SIG-M5 (cell line): ENCODE measurements around the gene SNX24.

Experiments
- DNase-seq: peaks from one replicate; lab custom pipeline; 2025; lab: John Stamatoyannopoulos, UW

The SNX24 gene

DNA sequence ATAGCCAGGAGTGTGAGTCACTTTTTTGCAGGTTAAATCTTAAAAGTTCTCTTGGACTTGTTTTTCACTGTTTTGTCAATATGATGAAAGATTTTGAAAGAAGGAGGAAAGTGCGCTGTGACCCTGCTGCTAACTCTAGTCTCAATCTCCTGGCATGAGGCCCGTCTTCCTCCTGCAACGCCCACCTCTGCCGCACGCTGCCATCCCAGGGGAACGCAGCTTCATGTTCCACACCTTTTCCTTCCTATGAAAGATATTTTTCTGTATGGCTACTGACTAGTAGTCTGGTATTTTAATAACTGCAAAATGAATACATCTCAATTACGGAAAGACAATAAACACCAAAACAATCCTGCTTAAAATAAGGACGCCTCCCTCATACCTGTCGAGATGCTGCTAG lies 182.8 kb downstream of the SNX24 start:
- DNase-seq = no peak

DNA sequence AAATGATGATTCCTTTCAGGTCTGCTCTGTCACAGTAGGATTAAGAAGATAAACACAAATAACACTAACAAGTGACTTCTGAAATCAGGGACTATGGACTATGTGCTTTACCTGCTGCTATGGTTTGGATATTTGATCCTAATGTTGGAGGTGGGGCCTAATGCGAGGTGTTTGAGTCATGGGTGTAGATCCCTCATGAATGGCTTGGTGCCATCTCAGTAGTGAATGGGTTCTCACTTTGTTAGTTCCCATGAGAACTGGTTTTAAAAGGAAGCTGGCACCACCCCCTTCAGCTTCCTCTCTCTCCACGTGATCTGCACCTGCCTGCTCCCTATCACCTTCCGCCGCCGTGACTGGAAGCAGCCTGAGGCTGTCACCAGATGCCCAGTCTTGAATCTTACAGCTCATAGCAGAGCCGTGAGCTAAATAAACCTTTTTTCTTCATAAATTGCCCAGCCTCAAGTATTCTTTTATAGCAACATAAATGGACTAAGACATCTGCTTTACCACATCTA lies 187.8 kb downstream of the SNX24 start:
- DNase-seq = no peak

DNA sequence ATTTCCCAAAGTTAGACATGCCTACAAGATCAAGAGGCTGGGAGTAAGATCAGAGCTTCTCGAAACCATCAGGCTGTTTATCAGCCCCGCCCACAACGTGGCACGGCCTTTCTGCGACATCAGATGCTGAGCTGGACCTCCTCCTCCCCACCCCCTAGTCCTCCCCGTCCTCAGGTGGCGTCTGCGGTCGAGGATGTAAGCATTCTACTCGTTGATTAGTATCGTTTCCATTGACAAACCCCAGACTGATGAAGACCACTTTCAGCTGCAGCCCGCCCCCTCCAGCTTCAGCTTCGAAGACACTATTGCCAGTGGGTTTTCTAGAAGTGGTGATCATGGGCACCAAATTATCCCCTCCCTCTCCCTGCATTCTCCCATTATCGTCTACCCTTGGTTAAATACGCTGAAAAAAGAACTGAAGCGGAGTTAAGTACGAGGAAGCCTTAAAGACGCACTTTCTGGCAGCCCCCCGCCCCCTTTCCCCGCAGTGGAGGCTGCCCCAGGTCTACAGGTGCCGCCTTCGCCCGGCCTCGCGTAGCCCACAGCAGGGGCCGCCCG lies 190.0 kb downstream of the SNX24 start:
- DNase-seq = no peak

DNA sequence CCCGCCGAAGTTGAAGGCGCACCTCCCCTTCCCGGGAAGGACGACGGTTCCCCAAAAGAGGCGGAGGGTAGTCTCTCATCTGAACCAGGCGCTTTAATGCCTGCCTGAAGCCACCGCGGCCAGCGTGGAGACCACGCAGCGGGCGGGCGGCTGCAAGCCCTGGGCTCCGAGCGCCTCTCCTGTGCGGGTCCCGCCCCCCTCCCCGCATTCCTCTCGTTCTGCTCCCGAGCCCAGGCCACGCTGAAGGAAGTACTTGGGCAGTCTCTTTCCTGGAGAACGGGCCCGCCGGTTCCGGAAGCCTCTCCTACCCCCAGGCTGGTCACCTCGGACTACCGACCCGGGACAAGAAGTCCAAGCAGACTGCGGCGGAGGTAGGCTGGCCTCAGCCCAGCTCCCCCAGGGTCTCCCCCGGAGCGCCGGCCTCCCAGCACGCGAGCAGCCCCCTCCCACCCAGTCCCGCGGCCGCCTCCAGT lies 190.5 kb downstream of the SNX24 start:
- no peak for DNase-seq

DNA sequence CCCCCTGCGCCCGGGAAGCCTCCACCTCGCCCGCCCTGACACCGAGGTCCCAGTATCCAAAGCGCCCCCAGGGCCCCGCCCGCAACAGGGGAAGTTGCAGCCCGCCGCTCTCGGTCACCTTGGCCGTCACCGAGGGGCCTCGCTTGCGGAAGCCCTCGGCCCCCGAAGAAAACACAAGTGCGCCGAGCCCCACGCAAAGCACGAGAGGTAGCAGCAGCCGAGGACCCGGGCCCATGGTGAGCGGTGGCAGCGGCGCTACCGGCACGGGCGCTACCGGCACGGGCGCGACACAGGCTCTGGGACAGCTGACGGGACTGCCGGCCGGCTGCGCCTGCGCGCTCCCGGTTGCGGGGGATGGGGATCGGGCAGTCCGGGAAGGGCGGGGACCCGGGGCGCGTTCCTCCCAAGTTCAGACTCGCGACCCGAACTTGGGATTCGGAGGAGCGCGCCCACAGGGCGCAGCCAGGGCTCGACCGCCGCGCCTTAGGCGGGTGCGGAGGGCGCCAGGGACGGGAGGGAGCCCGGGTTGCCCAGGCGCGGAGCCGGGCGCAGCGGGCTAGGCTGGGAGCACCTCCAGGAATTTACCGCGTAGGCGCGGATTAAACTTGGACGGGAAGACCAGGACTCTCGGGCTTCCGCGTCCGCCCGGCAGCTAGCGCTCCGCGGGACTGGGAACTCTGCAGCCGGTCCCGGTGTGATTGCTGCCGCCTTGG lies 191.1 kb downstream of the SNX24 start, which contains the start of gene PPIC:
PPIC (minus strand) TSS at position 335 of the 713 bp plus-strand sequence; CDS start at position 235, 100 bp downstream.
- DNase-seq = no peak

DNA sequence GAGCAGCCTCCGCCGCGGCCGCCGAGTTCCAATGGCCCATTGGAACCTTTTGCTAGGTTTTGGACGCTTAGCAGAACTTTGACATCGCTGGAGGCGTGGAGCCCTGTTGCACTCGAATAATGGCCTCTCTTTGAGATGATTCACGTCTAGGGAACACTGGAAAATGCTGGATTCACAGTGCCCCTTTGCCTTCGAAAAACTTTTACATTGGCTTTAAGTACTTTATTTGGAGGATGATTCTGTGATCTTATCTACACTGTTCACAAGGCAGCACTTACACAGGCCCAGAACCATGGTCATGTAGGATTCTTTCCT lies 191.6 kb downstream of the SNX24 start:
- no peak for DNase-seq

DNA sequence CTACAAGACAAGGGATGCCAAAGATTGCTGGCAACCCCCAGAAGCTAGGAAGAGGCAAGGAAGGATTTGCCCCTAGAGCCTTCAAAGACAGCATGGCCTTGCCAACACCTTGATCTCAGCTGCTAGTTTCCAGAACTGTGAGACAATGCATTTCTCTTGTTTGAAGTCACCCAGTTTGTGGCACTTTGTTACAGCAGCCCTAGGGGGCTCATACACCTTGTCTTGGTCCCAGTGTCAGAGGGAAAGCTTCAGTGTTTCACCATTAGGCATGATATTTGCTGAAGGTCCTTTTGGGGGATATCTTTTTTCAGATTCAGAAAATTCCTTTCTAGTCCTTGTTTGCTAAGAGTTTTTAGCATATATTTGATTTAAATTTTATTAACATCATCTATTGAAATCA lies 194.3 kb downstream of the SNX24 start:
- DNase-seq = no peak

DNA sequence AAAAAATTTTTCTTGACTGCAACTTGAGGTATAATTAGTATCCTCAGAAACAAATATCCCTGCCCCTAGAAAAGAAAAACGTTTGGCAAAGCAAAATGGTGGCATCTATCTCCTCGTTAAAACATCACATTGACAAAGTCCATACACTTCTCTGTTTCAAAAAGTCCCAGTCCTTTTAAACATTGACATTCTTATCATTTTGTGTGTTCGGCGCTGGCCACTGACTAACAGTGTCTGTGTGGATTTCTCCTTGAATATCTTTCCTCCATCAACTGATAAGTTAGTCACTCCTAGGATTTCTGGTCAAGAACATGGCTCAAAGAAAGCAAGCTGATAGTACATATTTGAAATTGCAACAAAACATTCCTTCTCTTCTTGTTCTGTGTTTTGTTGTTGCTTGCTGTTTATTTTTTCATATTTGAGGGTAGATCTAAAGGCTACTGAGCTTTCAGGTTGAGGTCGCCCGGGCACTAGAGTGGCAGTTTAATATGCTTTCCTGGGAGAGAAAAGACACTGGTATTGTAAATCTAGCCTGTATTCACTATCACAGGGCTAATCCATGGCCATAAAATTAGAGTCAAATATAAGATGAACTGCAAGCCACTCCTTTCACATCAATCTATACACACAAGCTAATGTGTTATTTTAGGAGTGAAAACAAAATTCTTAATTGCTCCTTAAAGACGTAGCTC lies 199.7 kb downstream of the SNX24 start:
- DNase-seq = no peak

DNA sequence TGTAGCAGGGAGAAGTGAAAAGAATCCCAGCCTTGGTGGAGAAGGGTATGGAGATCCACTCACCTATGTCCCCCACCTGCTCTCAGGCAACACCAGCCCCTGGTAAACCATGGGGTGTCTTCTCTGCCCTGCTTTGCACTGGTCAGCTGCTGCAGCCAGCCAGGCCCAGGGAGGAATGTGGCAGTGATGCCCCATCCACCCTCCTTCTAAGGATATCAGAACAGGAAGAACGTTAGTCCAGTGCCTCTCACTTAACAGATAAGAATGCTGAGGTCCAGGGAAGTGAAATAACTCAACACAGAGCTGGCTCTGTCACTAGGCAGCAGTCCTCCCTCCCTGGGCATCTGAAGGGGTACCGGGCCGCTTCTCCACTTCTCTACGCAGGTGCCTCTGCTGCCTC lies 200.8 kb downstream of the SNX24 start:
- no peak for DNase-seq

DNA sequence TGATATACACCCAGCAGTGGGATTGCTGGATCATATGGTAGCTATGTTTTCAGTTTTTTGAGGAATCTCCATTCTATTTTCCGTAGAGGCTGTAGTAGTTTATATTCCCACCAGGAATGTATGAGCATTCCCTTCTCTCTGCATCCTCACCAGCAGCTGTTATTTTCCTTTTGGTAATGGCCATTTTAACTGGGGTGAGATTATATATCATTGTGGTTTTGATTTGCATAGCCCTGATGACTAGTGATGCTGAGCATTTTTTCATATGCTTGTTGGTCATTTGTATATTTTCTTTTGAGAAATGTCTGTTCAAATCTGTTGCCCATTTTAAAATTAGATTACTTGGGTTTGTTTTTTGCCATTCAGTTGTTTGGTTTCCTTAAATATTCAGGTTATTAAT lies 202.3 kb downstream of the SNX24 start:
- no peak for DNase-seq

DNA sequence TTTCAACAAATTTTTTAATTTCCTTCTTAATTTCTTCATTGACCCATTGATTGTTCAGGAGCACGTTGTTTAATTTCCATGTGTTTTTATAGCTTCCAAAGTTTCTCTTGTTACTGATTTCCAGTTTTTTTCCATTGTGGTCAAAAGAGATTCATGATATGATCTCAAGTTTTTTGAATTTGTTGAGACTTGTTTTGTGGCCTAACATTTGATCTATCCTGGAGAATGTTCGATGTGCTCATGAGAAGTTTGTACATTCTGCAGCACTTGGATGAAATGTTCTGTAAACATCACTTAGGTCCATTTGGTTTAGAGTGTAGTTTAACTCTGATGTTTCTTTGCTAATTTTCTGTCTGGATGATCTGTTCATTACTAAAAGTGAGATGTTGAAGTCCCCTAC lies 205.8 kb downstream of the SNX24 start:
- no peak for DNase-seq
